Spinal cord (tissue), 10 donors: ENCODE data around the gene ERAS. TPM values are rescaled to one million over a fixed set of nuclear protein-coding genes. Genes with fewer than 3 reads are reported as not detected.

Experiments used
- DNase-seq, 6 donors: peaks; one replicate each; pipeline versions ENCODE4 v3.0.0 to v3.0.0-alpha.2; 2013 to 2015; ENCODE audit warnings: low spot score in 6 of 6, low read depth in 4 of 6
- H3K27ac ChIP-seq: one replicate; pipeline ENCODE4 v1.5.1; 2013; ENCODE audit warnings: low read depth, low read length, control low read depth
- H3K27me3 ChIP-seq: one replicate; pipeline ENCODE4 v1.6.1; 2013; ENCODE audit warnings: low read length; ENCODE audit not compliant: control insufficient read depth, insufficient read depth
- H3K36me3 ChIP-seq: one replicate; pipeline ENCODE4 v1.6.1; 2013; ENCODE audit warnings: low read length; ENCODE audit not compliant: control insufficient read depth, insufficient read depth
- H3K4me1 ChIP-seq: one replicate; pipeline ENCODE4 v1.6.1; 2013; ENCODE audit warnings: low read length; ENCODE audit not compliant: control insufficient read depth, insufficient read depth
- H3K4me3 ChIP-seq: one replicate; pipeline ENCODE4 v1.5.1; 2013; ENCODE audit warnings: low read depth, low read length, control low read depth
- H3K9me3 ChIP-seq: one replicate; pipeline ENCODE4 v1.6.1; 2013; ENCODE audit warnings: low read length; ENCODE audit not compliant: control insufficient read depth, insufficient read depth
- WGBS: methylation state at CpG from one replicate; pipeline ENCODE4 v1.1.5; 2013; ENCODE audit warnings: missing lambda C conversion rate; ENCODE audit not compliant: insufficient coverage; 5-methylcytosine and 5-hydroxymethylcytosine counted together
- polyA plus RNA-seq, 2 donors: library from polyadenylated mRNA; unstranded; fragments of 120-200 nt; gene quantifications; one replicate each; pipeline ENCODE4 v1.2.1, GENCODE V29; 2013; ENCODE audit not compliant: insufficient read length in 2 of 2
- total RNA-seq, 2 donors: library from RNA; depleted of rRNA in 1 of 2; stranded (reverse); fragments of 120-200 nt in 1 of 2; fragments of >200 nt in 1 of 2; gene quantifications; one replicate each; pipeline versions ENCODE4 v1.2.3 to v1.2.4, GENCODE V29; 2013 to 2014
- donor health status: healthy.

The ERAS gene
- total and polyA plus RNA-seq, 4 donors = 0.22 to 0.78 (median 0.73) TPM; not detected in 1

DNA sequence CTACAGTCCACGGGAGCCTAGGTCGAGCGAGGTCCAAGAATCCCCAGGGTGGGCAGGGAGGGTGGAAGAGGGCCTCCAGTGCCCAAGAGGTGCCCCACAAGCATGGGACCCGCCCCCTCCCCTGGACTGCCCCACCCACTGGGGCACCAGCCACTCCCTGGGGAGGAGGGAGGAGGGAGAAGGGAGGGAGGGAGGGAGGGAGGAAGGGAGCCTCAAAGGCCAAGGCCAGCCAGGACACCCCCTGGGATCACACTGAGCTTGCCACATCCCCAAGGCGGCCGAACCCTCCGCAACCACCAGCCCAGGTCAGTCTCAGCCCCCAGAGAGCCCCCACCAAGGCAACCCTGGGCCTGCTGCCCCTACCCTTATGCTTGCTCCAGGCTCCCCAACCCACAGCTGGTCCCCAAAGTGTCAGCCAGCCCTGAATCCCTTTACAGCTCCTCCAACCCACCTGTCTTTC, 39.9 kb upstream of the ERAS start, which contains the start of gene GATA1:
Gene GATA1 (plus strand): TSS at position 250 of the 460 bp plus-strand sequence. CDS start 4,520 bp downstream, outside the sequence.
- Histone ChIP-seq H3K4me1 (no peaks in the 10 kb centered on the region), H3K4me3 (no peak within 1 kb of the TSS), H3K27ac (no peak within 1 kb of the TSS), H3K9me3 (no peaks in the 10 kb centered on the region), H3K36me3 (no peaks in the 10 kb centered on the region), H3K27me3 (peaks cover 2% of the 10 kb centered on the region)
- no peak for DNase-seq
- 60% methylated on average over 3 of the region's 7 CpGs for WGBS

GRCh38 chrX:48786825-48787504, 39.3 kb upstream of the ERAS start:
- no peaks in the 10 kb centered on the region for H3K9me3 ChIP-seq
- no peak overlapping the region for H3K27ac ChIP-seq
- 56% methylated on average over 6 of the region's 6 CpGs for WGBS
- H3K27me3 ChIP-seq = peaks cover 2% of the 10 kb centered on the region
- DNase-seq = no peak
- H3K4me1 ChIP-seq = no peaks in the 10 kb centered on the region
- H3K36me3 ChIP-seq = no peaks in the 10 kb centered on the region
- H3K4me3 ChIP-seq = no peak overlapping the region

- WGBS = 63% methylated on average over 15 of the region's 17 CpGs
- Histone ChIP-seq H3K36me3 (no peaks in the 10 kb centered on the region), H3K27ac (no peak overlapping the region), H3K4me1 (no peaks in the 10 kb centered on the region), H3K27me3 (peaks cover 2% of the 10 kb centered on the region), H3K9me3 (no peaks in the 10 kb centered on the region), H3K4me3 (no peak overlapping the region)
- no peak for DNase-seq
Measured at GRCh38 chrX:48787505-48788443, 38.5 kb upstream of the ERAS start.

DNA sequence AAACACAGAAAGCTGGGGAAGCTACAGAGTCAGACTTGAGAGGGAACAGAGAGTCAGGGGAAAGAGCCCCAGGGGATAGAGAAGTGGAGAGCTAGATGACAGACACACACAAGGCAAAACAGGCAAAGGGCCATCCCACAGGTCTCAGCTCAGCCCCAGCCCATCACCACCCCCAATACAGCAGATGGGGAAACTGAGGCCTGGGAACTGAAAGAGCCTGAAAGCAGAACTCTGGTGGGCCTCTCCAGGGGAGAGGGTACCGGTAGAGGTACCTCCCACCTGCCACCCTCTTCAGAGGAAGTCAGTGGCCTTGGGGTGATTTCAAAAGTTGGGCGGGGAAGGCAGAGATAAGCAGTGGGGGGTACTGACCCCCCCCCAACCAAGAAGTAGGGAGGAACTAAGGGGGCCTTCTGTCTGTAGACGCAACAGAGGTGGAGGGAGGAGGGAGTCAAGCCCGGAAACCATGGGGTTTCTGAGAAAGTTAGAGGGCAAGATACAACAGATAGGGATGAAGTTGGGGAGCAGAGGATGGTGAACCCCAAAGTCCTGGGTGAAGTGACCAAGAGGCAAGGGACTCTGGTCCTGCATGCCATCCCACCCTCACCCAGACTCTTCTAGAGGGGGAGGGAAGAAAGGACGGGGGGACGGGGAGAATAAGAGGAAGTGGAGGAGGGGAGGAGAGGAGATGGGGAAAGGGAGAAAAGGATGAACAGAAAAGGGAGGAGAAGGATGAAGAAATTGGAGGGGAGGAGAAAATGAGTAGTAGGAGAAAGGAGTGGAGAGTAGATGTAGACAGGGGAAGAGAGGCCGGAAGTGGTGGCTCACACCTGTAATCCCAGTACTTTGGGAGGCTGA, 36.7 kb upstream of the ERAS start:
- Histone ChIP-seq H3K27ac (no peak overlapping the region), H3K9me3 (no peaks in the 10 kb centered on the region), H3K4me1 (no peaks in the 10 kb centered on the region), H3K36me3 (no peaks in the 10 kb centered on the region), H3K4me3 (no peak overlapping the region), H3K27me3 (peaks cover 2% of the 10 kb centered on the region)
- DNase-seq = no peak
- 79% methylated on average over 2 of the region's 7 CpGs for WGBS

DNA sequence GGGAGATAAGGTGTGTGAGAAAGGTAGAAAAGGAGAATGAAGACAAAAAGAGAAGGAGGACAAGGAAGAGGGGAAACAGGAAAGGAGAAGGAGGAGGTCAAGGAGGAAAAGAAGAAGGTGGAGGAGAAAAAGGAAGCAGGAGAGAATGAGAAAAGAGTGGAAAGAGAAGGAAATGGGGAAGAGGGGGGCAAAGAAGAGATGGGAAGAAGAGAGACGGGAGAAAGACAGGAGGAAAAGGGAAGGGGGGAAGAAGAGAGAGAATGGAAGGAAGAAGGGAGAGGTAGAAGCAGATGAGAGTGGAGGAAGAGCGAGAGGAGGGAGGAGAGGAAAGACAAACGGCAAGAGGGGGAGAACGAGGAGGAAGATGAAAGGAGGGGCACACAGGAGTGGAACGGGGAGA, 35.8 kb upstream of the ERAS start:
- Histone ChIP-seq H3K9me3 (no peaks in the 10 kb centered on the region), H3K27me3 (peaks cover 2% of the 10 kb centered on the region)

GRCh38 chrX:48791063-48791820, 35.1 kb upstream of the ERAS start:
- no peak overlapping the region for H3K4me3 ChIP-seq
- no peaks in the 10 kb centered on the region for H3K36me3 ChIP-seq
- H3K4me1 ChIP-seq = no peaks in the 10 kb centered on the region
- 55% methylated on average over 8 of the region's 11 CpGs for WGBS
- H3K27ac ChIP-seq = no peak overlapping the region
- no peaks in the 10 kb centered on the region for H3K9me3 ChIP-seq
- no peak for DNase-seq
- peaks cover 2% of the 10 kb centered on the region for H3K27me3 ChIP-seq

More for the DNA sequence above, 35.8 kb upstream of the ERAS start:
- H3K27ac ChIP-seq = no peak overlapping the region
- no peaks in the 10 kb centered on the region for H3K36me3 ChIP-seq
- no peak for DNase-seq
- H3K4me3 ChIP-seq = no peak overlapping the region
- H3K4me1 ChIP-seq = no peaks in the 10 kb centered on the region
- 62% methylated on average over 5 of the region's 5 CpGs for WGBS

DNA sequence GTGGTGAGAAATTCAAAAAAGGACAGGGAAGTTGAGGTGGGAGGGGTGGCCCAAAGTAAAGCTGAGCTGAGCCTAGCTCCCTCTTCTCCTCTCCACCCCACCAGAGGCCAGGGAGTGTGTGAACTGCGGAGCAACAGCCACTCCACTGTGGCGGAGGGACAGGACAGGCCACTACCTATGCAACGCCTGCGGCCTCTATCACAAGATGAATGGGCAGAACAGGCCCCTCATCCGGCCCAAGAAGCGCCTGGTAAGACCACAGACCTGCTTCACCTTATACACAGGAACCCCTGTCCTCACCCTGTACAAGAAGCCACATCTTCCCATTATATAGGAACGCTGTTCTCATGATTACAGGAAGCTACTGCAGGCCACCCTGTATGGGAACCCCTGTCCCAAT, 34.1 kb upstream of the ERAS start:
- no peak for DNase-seq
- H3K27me3 ChIP-seq = peaks cover 2% of the 10 kb centered on the region
- no peak overlapping the region for H3K4me3 ChIP-seq
- no peaks in the 10 kb centered on the region for H3K4me1 ChIP-seq
- no peaks in the 10 kb centered on the region for H3K36me3 ChIP-seq
- 74% methylated on average over 7 of the region's 7 CpGs for WGBS
- H3K9me3 ChIP-seq = no peaks in the 10 kb centered on the region
- no peak overlapping the region for H3K27ac ChIP-seq

DNA sequence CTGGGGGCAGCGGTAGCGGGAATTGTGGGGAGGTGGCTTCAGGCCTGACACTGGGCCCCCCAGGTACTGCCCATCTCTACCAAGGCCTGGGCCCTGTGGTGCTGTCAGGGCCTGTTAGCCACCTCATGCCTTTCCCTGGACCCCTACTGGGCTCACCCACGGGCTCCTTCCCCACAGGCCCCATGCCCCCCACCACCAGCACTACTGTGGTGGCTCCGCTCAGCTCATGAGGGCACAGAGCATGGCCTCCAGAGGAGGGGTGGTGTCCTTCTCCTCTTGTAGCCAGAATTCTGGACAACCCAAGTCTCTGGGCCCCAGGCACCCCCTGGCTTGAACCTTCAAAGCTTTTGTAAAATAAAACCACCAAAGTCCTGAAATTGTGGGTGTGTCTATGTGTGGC, 32.4 kb upstream of the ERAS start:
- H3K4me1 ChIP-seq = no peaks in the 10 kb centered on the region
- no peaks in the 10 kb centered on the region for H3K27me3 ChIP-seq
- 73% methylated on average over 4 of the region's 4 CpGs for WGBS
- H3K9me3 ChIP-seq = no peaks in the 10 kb centered on the region
- no peak for DNase-seq
- H3K27ac ChIP-seq = no peak overlapping the region
- H3K4me3 ChIP-seq = no peak overlapping the region
- H3K36me3 ChIP-seq = no peaks in the 10 kb centered on the region
